SK-N-SH (cell line): Measurements from ENCODE around the gene SLC12A6. TPM values are rescaled to one million over a fixed set of nuclear protein-coding genes. Genes with fewer than 3 reads are reported as not detected.

Source experiments
- CTCF ChIA-PET: fragments of 300-600, 350-600 bp; formaldehyde crosslinking; extraction: SDS; loops from one replicate; lab custom pipeline; 2021; lab: Yijun Ruan, JAX
- POLR2A ChIA-PET: fragments of 350-600 bp; sonication (Branson Sonifier 250); formaldehyde crosslinking; extraction: SDS; loops from one replicate; lab custom pipeline; 2020; ENCODE audit warnings: antibody characterized with exemption, inconsistent platforms; lab: Yijun Ruan, JAX
- DNase-seq: peaks from one replicate; pipeline ENCODE4 v3.0.0; 2012
- H2AFZ ChIP-seq: fragments of 200-600 bp; sonication (generic); 2 replicates; pipeline ENCODE4 v1.8.1; 2016; ENCODE audit warnings: antibody characterized with exemption, mild to moderate bottlenecking, low read depth
- H3F3A ChIP-seq: fragments of 200-600 bp; sonication (generic); replicated peaks from 2 replicates; pipeline ENCODE3; 2016; ENCODE audit warnings: antibody characterized with exemption, mild to moderate bottlenecking; ENCODE audit not compliant: insufficient read depth
- H3K27ac ChIP-seq, 2 experiments: fragments of 200-500 bp in 1 of 2; fragments of 200-600 bp in 1 of 2; sonication (Bioruptor generic) in 1 of 2; sonication (generic), shearing (Covaris generic) in 1 of 2; 2 replicates each; pipeline versions ENCODE4 v1.5.1 to v1.6.1; 2014 to 2016; ENCODE audit warnings: low read depth in 2 of 2, inconsistent platforms in 1 of 2, low read length in 1 of 2, mild to moderate bottlenecking in 1 of 2, mixed read lengths in 1 of 2
- H3K27me3 ChIP-seq: fragments of 200-600 bp; sonication (generic), shearing (Covaris generic); 2 replicates; pipeline ENCODE4 v1.6.1; 2016; ENCODE audit warnings: mixed run types; ENCODE audit not compliant: insufficient read depth
- H3K36me3 ChIP-seq, 2 experiments: fragments of 200-500 bp in 1 of 2; fragments of 200-600 bp in 1 of 2; sonication (Bioruptor generic) in 1 of 2; sonication (generic) in 1 of 2; replicated peaks in 1 of 2; 2 replicates each; pipeline versions ENCODE3 to v1.5.1; 2014 to 2016; ENCODE audit warnings: low read length in 1 of 2, mild to moderate bottlenecking in 1 of 2; ENCODE audit not compliant: insufficient read depth in 2 of 2, control insufficient read depth in 1 of 2
- H3K4me1 ChIP-seq, 2 experiments: fragments of 200-500 bp in 1 of 2; fragments of 200-600 bp in 1 of 2; sonication (Bioruptor generic) in 1 of 2; sonication (generic), shearing (Covaris generic) in 1 of 2; 2 replicates each; pipeline versions ENCODE4 v1.5.1 to v1.6.1; 2014 to 2016; ENCODE audit warnings: low read depth in 1 of 2, low read length in 1 of 2, mixed run types in 1 of 2; ENCODE audit not compliant: insufficient read depth in 2 of 2, control insufficient read depth in 1 of 2
- H3K4me2 ChIP-seq: fragments of 200-600 bp; sonication (generic), shearing (Covaris generic); 2 replicates; pipeline ENCODE4 v1.6.1; 2017; ENCODE audit warnings: mixed run types
- H3K4me3 ChIP-seq, 2 experiments: fragments of 200-500 bp in 1 of 2; fragments of 200-600 bp in 1 of 2; sonication (Bioruptor generic) in 1 of 2; sonication (generic), shearing (Covaris generic) in 1 of 2; 2 replicates each; pipeline versions ENCODE4 v1.5.1 to v1.8.1; 2014 to 2016; ENCODE audit warnings: low read depth in 2 of 2, inconsistent platforms in 1 of 2, low read length in 1 of 2, mild to moderate bottlenecking in 1 of 2, mixed read lengths in 1 of 2, moderate library complexity in 1 of 2
- H3K79me2 ChIP-seq: fragments of 200-600 bp; sonication (generic); 2 replicates; pipeline ENCODE4 v1.8.1; 2017; ENCODE audit warnings: mild to moderate bottlenecking; ENCODE audit not compliant: insufficient read depth
- H3K9ac ChIP-seq: fragments of 200-600 bp; sonication (generic); 2 replicates; pipeline ENCODE4 v1.6.1; 2017; ENCODE audit warnings: mixed run types
- H3K9me2 ChIP-seq: fragments of 200-600 bp; sonication (generic); 2 replicates; pipeline ENCODE4 v1.6.1; 2017; ENCODE audit warnings: mixed run types
- H3K9me3 ChIP-seq: fragments of 200-600 bp; sonication (generic); 2 replicates; pipeline ENCODE4 v1.6.1; 2017; ENCODE audit warnings: mixed run types, mild to moderate bottlenecking, moderate library complexity
- H4K20me1 ChIP-seq: fragments of 200-600 bp; sonication (generic); 2 replicates; pipeline ENCODE4 v1.6.1; 2017; ENCODE audit warnings: mild to moderate bottlenecking, mixed run types; ENCODE audit not compliant: insufficient read depth
- CHD2 ChIP-seq: fragments of 150-350 bp; IDR thresholded peaks from 2 replicates; pipeline ENCODE4 v1.6.1; 2018; ENCODE audit warnings: low read length; ENCODE audit not compliant: partially characterized antibody
- CTCF ChIP-seq: fragments of 200-600 bp; sonication (generic); IDR thresholded peaks from 2 replicates; pipeline ENCODE4 v1.6.1; 2017; ENCODE audit warnings: antibody characterized with exemption, mild to moderate bottlenecking, moderate library complexity
- ELF1 ChIP-seq: IDR thresholded peaks from 2 replicates; pipeline ENCODE4 v1.4.0; 2012
- EP300 ChIP-seq, 2 experiments: IDR thresholded peaks; 2 replicates each; pipeline versions ENCODE4 v1.4.0 to v1.6.1; 2012; ENCODE audit warnings: borderline replicate concordance in 1 of 2, low read depth in 1 of 2, low read length in 1 of 2
- FOSL2 ChIP-seq: IDR thresholded peaks from 2 replicates; pipeline ENCODE4 v1.4.0; 2012; ENCODE audit warnings: low read depth, mild to moderate bottlenecking, moderate library complexity, borderline replicate concordance
- FOXM1 ChIP-seq: IDR thresholded peaks from 2 replicates; pipeline ENCODE4 v1.4.0; 2012; ENCODE audit warnings: low read depth, mild to moderate bottlenecking
- MEF2A ChIP-seq: IDR thresholded peaks from 2 replicates; pipeline ENCODE4 v1.4.0; 2012; ENCODE audit warnings: low read depth, borderline replicate concordance
- MXI1 ChIP-seq: IDR thresholded peaks from 2 replicates; pipeline ENCODE4 v1.6.1; 2012; ENCODE audit warnings: mild to moderate bottlenecking, low read depth, low read length, improper control_type of control experiment
- RAD21 ChIP-seq: IDR thresholded peaks from 2 replicates; pipeline ENCODE4 v1.6.1; 2012; ENCODE audit warnings: mild to moderate bottlenecking, low read length
- SIN3A ChIP-seq: IDR thresholded peaks from 2 replicates; pipeline ENCODE4 v1.6.1; 2012; ENCODE audit warnings: low read depth, mild to moderate bottlenecking, low read length, moderate library complexity, borderline replicate concordance
- SMC3 ChIP-seq: IDR thresholded peaks from 2 replicates; pipeline ENCODE4 v1.6.1; 2012; ENCODE audit warnings: low read depth, low read length, improper control_type of control experiment
- TCF12 ChIP-seq: IDR thresholded peaks from 2 replicates; pipeline ENCODE4 v1.4.0; 2012
- WGBS: methylation state at CpG from one replicate; pipeline ENCODE4 v1.1.6; 2017; ENCODE audit warnings: low lambda C conversion rate; 5-methylcytosine and 5-hydroxymethylcytosine counted together
- polyA plus RNA-seq, 3 experiments: library from polyadenylated mRNA; depleted of rRNA; stranded (reverse); fragments of >200 nt; gene quantifications; 2 replicates each; pipeline ENCODE4 v1.2.3, GENCODE V29; 2012
- TF ChIP-seq, protein P1 (sequence below): IDR thresholded peaks from 2 replicates; pipeline ENCODE4 v1.6.1; 2012; ENCODE audit warnings: mild to moderate bottlenecking, low read depth, low read length, moderate library complexity
- TF ChIP-seq, protein P2 (sequence below): IDR thresholded peaks from 2 replicates; pipeline ENCODE4; 2012
- TF ChIP-seq, protein P3 (sequence below): IDR thresholded peaks from 2 replicates; pipeline ENCODE4 v1.4.0; 2012; ENCODE audit warnings: low read depth, borderline replicate concordance

The SLC12A6 gene
- polyA plus RNA-seq, 1 of the 3 experiments (the other 2 are of a cell fraction), result 7.7 TPM

DNA sequence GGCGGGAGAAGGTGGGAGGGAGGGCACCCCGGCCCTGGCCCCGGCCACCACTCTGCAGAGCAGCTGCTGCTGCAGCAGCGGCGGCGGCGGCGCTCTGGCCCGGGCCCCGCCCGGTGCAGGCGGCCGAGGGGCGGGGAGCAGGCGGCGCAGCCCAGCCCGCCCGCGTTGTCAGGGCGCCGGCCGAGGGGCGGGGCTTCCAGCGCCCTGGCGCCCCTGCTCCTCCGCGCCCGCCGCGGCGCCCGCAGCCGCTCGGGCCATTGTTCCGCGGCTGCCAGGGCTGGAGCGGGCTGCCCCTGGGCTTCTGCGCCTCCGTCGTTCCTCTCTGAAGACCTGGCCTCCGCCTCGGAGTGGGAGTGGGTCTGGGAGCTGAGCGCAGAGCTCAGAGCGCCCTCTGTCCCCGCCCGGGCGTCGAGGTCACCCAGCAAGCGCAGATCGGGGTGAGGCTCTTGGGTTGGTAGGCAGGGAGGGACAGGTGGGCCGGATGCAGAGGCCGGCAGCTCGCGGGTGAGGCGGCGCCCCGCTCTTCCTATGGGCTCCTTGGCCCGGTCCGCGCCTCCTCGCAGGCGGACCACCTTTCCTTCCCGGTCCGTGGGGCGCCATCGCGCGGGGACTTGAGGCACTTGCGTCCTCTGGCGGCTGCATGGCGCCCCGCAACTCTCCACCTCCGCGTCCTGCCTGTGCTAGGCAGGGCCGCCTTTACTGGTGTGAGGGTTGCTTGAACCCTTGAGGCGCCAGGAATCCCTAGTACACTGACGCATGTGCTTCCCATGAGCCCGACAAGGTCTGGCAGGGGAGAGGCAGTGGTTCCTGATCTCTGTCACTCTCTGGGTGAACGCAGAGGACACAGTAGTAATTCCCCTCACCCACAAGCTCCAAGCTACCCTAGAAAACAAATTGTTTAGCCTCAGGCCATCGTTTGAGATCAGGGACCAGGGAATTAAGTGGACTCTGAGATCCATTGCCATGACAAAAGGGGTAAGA is 29.8 kb upstream of the SLC12A6 start, which contains the start of gene LPCAT4 (continued):
- TF ChIP-seq, protein P1, sequence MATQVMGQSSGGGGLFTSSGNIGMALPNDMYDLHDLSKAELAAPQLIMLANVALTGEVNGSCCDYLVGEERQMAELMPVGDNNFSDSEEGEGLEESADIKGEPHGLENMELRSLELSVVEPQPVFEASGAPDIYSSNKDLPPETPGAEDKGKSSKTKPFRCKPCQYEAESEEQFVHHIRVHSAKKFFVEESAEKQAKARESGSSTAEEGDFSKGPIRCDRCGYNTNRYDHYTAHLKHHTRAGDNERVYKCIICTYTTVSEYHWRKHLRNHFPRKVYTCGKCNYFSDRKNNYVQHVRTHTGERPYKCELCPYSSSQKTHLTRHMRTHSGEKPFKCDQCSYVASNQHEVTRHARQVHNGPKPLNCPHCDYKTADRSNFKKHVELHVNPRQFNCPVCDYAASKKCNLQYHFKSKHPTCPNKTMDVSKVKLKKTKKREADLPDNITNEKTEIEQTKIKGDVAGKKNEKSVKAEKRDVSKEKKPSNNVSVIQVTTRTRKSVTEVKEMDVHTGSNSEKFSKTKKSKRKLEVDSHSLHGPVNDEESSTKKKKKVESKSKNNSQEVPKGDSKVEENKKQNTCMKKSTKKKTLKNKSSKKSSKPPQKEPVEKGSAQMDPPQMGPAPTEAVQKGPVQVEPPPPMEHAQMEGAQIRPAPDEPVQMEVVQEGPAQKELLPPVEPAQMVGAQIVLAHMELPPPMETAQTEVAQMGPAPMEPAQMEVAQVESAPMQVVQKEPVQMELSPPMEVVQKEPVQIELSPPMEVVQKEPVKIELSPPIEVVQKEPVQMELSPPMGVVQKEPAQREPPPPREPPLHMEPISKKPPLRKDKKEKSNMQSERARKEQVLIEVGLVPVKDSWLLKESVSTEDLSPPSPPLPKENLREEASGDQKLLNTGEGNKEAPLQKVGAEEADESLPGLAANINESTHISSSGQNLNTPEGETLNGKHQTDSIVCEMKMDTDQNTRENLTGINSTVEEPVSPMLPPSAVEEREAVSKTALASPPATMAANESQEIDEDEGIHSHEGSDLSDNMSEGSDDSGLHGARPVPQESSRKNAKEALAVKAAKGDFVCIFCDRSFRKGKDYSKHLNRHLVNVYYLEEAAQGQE, result no peak
- TF ChIP-seq, protein P2, sequence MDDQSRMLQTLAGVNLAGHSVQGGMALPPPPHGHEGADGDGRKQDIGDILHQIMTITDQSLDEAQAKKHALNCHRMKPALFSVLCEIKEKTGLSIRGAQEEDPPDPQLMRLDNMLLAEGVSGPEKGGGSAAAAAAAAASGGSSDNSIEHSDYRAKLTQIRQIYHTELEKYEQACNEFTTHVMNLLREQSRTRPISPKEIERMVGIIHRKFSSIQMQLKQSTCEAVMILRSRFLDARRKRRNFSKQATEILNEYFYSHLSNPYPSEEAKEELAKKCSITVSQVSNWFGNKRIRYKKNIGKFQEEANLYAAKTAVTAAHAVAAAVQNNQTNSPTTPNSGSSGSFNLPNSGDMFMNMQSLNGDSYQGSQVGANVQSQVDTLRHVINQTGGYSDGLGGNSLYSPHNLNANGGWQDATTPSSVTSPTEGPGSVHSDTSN, result 0 out of 2 replicates have a peak, but pooled peaks have one; percentile 3
- TF ChIP-seq CTCF, result peak; percentile 91
- TF ChIP-seq, protein P3, sequence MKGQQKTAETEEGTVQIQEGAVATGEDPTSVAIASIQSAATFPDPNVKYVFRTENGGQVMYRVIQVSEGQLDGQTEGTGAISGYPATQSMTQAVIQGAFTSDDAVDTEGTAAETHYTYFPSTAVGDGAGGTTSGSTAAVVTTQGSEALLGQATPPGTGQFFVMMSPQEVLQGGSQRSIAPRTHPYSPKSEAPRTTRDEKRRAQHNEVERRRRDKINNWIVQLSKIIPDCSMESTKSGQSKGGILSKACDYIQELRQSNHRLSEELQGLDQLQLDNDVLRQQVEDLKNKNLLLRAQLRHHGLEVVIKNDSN, result no peak
- peak; percentile 82 for TF ChIP-seq SMC3
- no peak for TF ChIP-seq EP300 (IDR thresholded peaks at IDR 0.05; ENCODE audit: borderline replicate concordance in 1 of 2, low read depth in 1 of 2, low read length in 1 of 2)

DNA sequence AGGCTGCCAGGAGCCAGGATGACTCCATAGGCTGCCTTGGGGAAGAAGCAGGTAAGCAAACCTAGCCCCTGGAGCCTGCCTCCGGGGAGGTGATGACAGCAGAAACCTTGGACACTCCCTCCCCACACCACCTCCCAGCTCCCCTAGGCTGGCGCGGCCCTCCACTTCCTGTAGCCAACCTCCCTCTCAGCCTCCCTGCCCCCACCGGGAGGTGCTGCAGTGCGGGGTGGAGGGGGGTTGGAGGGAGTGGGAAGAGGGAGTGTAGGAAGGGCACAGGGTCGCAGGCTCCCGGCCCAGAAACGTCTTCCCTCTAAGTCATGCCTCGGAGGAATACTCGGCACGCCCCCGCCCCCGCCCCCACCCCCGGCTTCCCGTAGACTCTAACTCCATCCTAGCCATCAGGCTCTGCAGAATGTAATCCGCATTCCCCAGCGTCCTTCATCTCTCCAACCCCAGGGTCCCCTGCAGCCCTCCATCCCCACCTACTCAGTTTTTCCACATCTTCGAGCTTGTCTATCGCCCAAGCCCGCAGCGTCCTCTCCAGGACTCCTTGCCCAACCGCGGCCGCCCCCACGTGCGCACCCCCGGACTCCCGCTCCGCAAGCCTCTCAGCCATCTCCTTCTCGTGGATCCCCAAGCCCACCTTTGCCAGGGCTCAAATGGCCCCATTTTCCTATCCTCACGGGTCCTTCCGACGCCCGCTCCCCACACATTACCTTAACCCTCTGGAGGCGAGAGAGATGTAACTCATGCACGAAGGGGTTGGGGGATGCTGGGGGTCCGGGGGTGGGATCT is 28.9 kb upstream of the SLC12A6 start:
- Histone ChIP-seq H3K4me1 (peaks cover 0 to 19% of the 10 kb centered on the region in 2 experiments; a peak in 1 of 4 replicates), H3K27me3 (no peaks in the 10 kb centered on the region), H3F3A (no peaks in the 10 kb centered on the region), H3K4me3 (peak overlapping the region; percentile 74 to 99), H3K79me2 (peaks cover 24% of the 10 kb centered on the region), H3K9ac (peak overlapping the region; percentile 75), H3K9me2 (no peaks in the 10 kb centered on the region), H2AFZ (peak overlapping the region; percentile 93), H4K20me1 (peaks cover 13% of the 10 kb centered on the region), H3K27ac (peak overlapping the region; percentile 24 to 85; a peak in 3 of 4 replicates), H3K36me3 (peaks cover 9 to 22% of the 10 kb centered on the region in 2 experiments), H3K4me2 (peak overlapping the region; percentile 99), H3K9me3 (no peaks in the 10 kb centered on the region)
- CTCF ChIA-PET, result interaction anchor here (0.6 to 2.7 kb wide), 30 partner anchors 8 to 564 kb away, joined by 3 to 17 read pairs (median 5); partner anchors contain the start of genes EMC4, GOLGA8B, KATNBL1 and NOP10
- peak; percentile 80 for DNase-seq
- POLR2A ChIA-PET, result interaction anchor here (0.9 to 2.7 kb wide), 4 partner anchors 24 to 217 kb away, joined by 3 to 19 read pairs (median 10); partner anchors contain the start of genes EMC4, GOLGA8B, NOP10 and NUTM1
- 2% methylated on average over 34 of the region's 37 CpGs for WGBS
- no peak for TF ChIP-seq RAD21
- 0 out of 2 replicates have a peak, but pooled peaks have one; percentile 40 for TF ChIP-seq ELF1
- peak; percentile 14; the same call in 1 of the 2 replicates for TF ChIP-seq MXI1
- no peak for TF ChIP-seq TCF12
- TF ChIP-seq SIN3A, result no peak
- no peak for TF ChIP-seq MEF2A
- TF ChIP-seq FOSL2, result no peak
- TF ChIP-seq FOXM1, result no peak
- TF ChIP-seq CTCF, result no peak
- peak; percentile 79 for TF ChIP-seq CHD2
